Osteocyte (in vitro differentiated cells): ENCODE results near the gene ZNF888. TPM values are rescaled to one million over a fixed set of nuclear protein-coding genes. Genes with fewer than 3 reads are reported as not detected.
"Not testable (repeated sequence)": the region's sequence is repeated elsewhere in the genome, so short reads cannot be mapped to it uniquely, and the experiment has no call there.

Experiments
- DNase-seq: peaks from one replicate; pipeline ENCODE4 v3.0.0; 2021; ENCODE audit warnings: mixed read lengths; ENCODE audit not compliant: unreplicated experiment; ENCODE audit errors: extremely low spot score
- H3K27ac Mint-ChIP-seq: one replicate; pipeline ENCODE4 v1.8.0; 2021; ENCODE audit warnings: mild to moderate bottlenecking, mixed read lengths; ENCODE audit not compliant: unreplicated experiment
- H3K27me3 Mint-ChIP-seq: one replicate; pipeline ENCODE4 v1.8.0; 2021; ENCODE audit warnings: mixed read lengths; ENCODE audit not compliant: unreplicated experiment
- H3K36me3 Mint-ChIP-seq: one replicate; pipeline ENCODE4 v1.8.0; 2021; ENCODE audit warnings: mixed read lengths; ENCODE audit not compliant: unreplicated experiment
- H3K4me1 Mint-ChIP-seq: one replicate; pipeline ENCODE4 v1.8.0; 2021; ENCODE audit warnings: mixed read lengths; ENCODE audit not compliant: unreplicated experiment
- H3K4me3 Mint-ChIP-seq: one replicate; pipeline ENCODE4 v1.8.0; 2021; ENCODE audit warnings: mild to moderate bottlenecking, moderate library complexity, mixed read lengths; ENCODE audit not compliant: unreplicated experiment
- H3K9me3 Mint-ChIP-seq: one replicate; pipeline ENCODE4 v1.8.0; 2021; ENCODE audit warnings: mixed read lengths; ENCODE audit not compliant: unreplicated experiment
- CTCF ChIP-seq: fragments of 200-600 bp; sonication (generic); IDR thresholded peaks from 2 replicates; pipeline ENCODE4 v1.5.0; 2021; ENCODE audit warnings: antibody characterized with exemption, mild to moderate bottlenecking, moderate library complexity
- total RNA-seq: library from RNA; stranded (reverse); gene quantifications from 2 replicates; pipeline ENCODE4 v1.2.1, GENCODE V29; 2021

Gene ZNF888
- total RNA-seq, 1 donor from 2014 or later = 4.0 TPM

- Mint-ChIP-seq H3K4me3 (peak overlapping the region; percentile 90), H3K27ac (peak overlapping the region; percentile 96), H3K36me3 (peaks cover 14% of the 10 kb centered on the region), H3K27me3 (no peaks in the 10 kb centered on the region), H3K9me3 (no peaks in the 10 kb centered on the region), H3K4me1 (peaks cover 24% of the 10 kb centered on the region)
- no peak for DNase-seq
- no peak for TF ChIP-seq CTCF
These were observed 758 bp upstream of the ZNF888 start for GRCh38 chr19:52923778-52924593.

GRCh38 chr19:52917531-52917930 is 5.7 kb downstream of the ZNF888 start:
- H3K36me3 Mint-ChIP-seq = peaks cover 29% of the 10 kb centered on the region
- no peak overlapping the region for H3K27ac Mint-ChIP-seq
- TF ChIP-seq CTCF = no peak
- H3K4me1 Mint-ChIP-seq = peaks cover 8% of the 10 kb centered on the region
- H3K27me3 Mint-ChIP-seq = no peaks in the 10 kb centered on the region
- no peaks in the 10 kb centered on the region for H3K9me3 Mint-ChIP-seq
- DNase-seq = no peak
- H3K4me3 Mint-ChIP-seq = no peak overlapping the region

- H3K9me3 Mint-ChIP-seq = peaks cover 23% of the 10 kb centered on the region
- DNase-seq = no peak
- H3K27me3 Mint-ChIP-seq = no peaks in the 10 kb centered on the region
- H3K27ac Mint-ChIP-seq = no peak overlapping the region
- no peak for TF ChIP-seq CTCF
- no peaks in the 10 kb centered on the region for H3K4me1 Mint-ChIP-seq
- H3K4me3 Mint-ChIP-seq = no peak overlapping the region
- peaks cover 54% of the 10 kb centered on the region for H3K36me3 Mint-ChIP-seq
These were observed 12.6 kb downstream of the ZNF888 start for GRCh38 chr19:52910648-52911047.

- peaks cover 33% of the 10 kb centered on the region for H3K36me3 Mint-ChIP-seq
These were observed 19.0 kb downstream of the ZNF888 start for GRCh38 chr19:52904052-52904780.

DNA sequence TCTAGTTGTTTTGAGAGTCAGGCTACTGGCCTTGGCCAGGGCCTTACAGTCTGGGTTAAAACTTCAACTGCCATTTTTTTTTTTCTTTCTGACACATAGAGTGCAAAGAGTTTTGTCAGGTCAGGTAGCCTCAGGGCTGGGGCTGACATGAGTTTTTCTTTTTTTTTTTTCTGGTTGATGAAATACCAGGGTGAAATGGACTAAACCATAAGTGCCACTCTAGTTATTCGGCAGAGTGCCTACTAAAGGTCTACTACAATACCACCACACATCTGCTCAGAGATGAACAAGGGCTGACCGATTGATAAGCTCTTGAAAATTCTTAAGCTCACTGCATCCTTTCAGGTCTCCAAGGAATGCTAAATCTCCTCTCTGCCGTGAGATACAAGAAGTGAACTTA is 21.4 kb downstream of the ZNF888 start:
- H3K9me3 Mint-ChIP-seq = peaks cover 12% of the 10 kb centered on the region
- TF ChIP-seq CTCF = no peak
- H3K4me1 Mint-ChIP-seq = peaks cover 14% of the 10 kb centered on the region
- H3K4me3 Mint-ChIP-seq = no peak overlapping the region
- DNase-seq = no peak
- H3K27me3 Mint-ChIP-seq = no peaks in the 10 kb centered on the region
- peaks cover 17% of the 10 kb centered on the region for H3K36me3 Mint-ChIP-seq
- H3K27ac Mint-ChIP-seq = no peak overlapping the region

More at GRCh38 chr19:52904052-52904780, 19.0 kb downstream of the ZNF888 start:
- not testable (repeated sequence) for H3K27me3 Mint-ChIP-seq, H3K4me1 Mint-ChIP-seq, DNase-seq, H3K4me3 Mint-ChIP-seq, H3K27ac Mint-ChIP-seq
- peaks cover 23% of the 10 kb centered on the region for H3K9me3 Mint-ChIP-seq

DNA sequence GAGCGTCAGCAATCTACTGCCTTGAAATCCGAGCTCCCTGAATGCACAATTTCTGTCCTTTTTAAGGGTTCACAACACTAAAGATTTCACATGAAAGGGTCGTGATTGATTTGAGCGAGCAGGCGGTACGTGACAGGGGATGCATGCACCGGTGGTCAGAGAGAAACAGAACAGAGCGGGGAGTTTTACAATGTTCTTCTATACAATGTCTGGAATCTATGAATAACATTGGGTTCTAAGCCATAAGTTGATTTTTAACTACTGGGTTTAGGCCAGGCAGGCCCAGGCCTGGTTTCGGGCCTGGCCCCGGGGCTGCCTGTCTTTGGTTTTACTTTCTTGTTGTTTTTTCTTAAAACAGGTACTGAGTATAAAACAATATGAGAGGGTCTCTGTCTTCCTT is 24.6 kb downstream of the ZNF888 start:
- H3K9me3 Mint-ChIP-seq, DNase-seq, H3K27me3 Mint-ChIP-seq: not testable (repeated sequence)
- peak overlapping the region; percentile 88 for H3K4me3 Mint-ChIP-seq
- H3K36me3 Mint-ChIP-seq = peaks cover 12% of the 10 kb centered on the region
- H3K4me1 Mint-ChIP-seq = peaks cover 17% of the 10 kb centered on the region
- H3K27ac Mint-ChIP-seq = peak overlapping the region; percentile 96
